Rectal smooth muscle tissue (tissue), 1 donor: ENCODE measurements around the gene TMEM106A.
A peak's percentile ranks its signal among the peaks of the same experiment; 100 is the strongest.
"Not testable (repeated sequence)": the region's sequence is repeated elsewhere in the genome, so short reads cannot be mapped to it uniquely, and the experiment has no call there.

Experiments
- H3K27ac ChIP-seq: one replicate; pipeline ENCODE4 v1.7.0; 2013; ENCODE audit warnings: low read depth, low read length, inconsistent platforms
- H3K27me3 ChIP-seq: one replicate; pipeline ENCODE4 v1.7.0; 2013; ENCODE audit warnings: low read length; ENCODE audit not compliant: control insufficient read depth, insufficient read depth
- H3K36me3 ChIP-seq: one replicate; pipeline ENCODE4 v1.7.0; 2013; ENCODE audit warnings: low read length; ENCODE audit not compliant: control insufficient read depth, insufficient read depth
- H3K4me1 ChIP-seq: one replicate; pipeline ENCODE4 v1.7.0; 2013; ENCODE audit warnings: low read length; ENCODE audit not compliant: control insufficient read depth, insufficient read depth
- H3K4me3 ChIP-seq: one replicate; pipeline ENCODE4 v1.7.0; 2013; ENCODE audit warnings: low read length
- H3K9ac ChIP-seq: one replicate; pipeline ENCODE4 v1.7.0; 2013; ENCODE audit warnings: low read length

The TMEM106A gene

GRCh38 chr17:43219001-43219400 is 7.3 kb downstream of the TMEM106A start:
- Histone ChIP-seq H3K27ac (no peak overlapping the region), H3K9ac (no peak overlapping the region), H3K36me3 (peaks cover 6% of the 10 kb centered on the region), H3K27me3 (no peaks in the 10 kb centered on the region), H3K4me3 (no peak overlapping the region), H3K4me1 (no peaks in the 10 kb centered on the region)

GRCh38 chr17:43219746-43220380 is 8.2 kb downstream of the TMEM106A start:
- no peaks in the 10 kb centered on the region for H3K4me1 ChIP-seq
- H3K27me3 ChIP-seq, result no peaks in the 10 kb centered on the region
- peaks cover 6% of the 10 kb centered on the region for H3K36me3 ChIP-seq
- H3K27ac ChIP-seq, result no peak overlapping the region
- no peak overlapping the region for H3K9ac ChIP-seq
- H3K4me3 ChIP-seq, result no peak overlapping the region

GRCh38 chr17:43220511-43221125 is 8.9 kb downstream of the TMEM106A start:
- Histone ChIP-seq H3K36me3 (peaks cover 4% of the 10 kb centered on the region), H3K27me3 (no peaks in the 10 kb centered on the region), H3K4me3 (no peak overlapping the region), H3K4me1 (no peaks in the 10 kb centered on the region), H3K27ac (no peak overlapping the region), H3K9ac (no peak overlapping the region)

GRCh38 chr17:43224146-43224705 is 12.6 kb downstream of the TMEM106A start:
- no peaks in the 10 kb centered on the region for H3K36me3 ChIP-seq
- H3K4me1 ChIP-seq, result no peaks in the 10 kb centered on the region
- no peaks in the 10 kb centered on the region for H3K27me3 ChIP-seq
- H3K27ac ChIP-seq, result no peak overlapping the region
- H3K9ac ChIP-seq, result no peak overlapping the region
- H3K4me3 ChIP-seq, result no peak overlapping the region

- H3K4me1 ChIP-seq, result no peaks in the 10 kb centered on the region
- H3K27me3 ChIP-seq, result no peaks in the 10 kb centered on the region
- no peaks in the 10 kb centered on the region for H3K36me3 ChIP-seq
- H3K4me3 ChIP-seq, result no peak overlapping the region
- H3K9ac ChIP-seq, result no peak overlapping the region
- no peak overlapping the region for H3K27ac ChIP-seq
These were observed 14.7 kb downstream of the TMEM106A start for GRCh38 chr17:43226393-43226792.

GRCh38 chr17:43228020-43228782 is 16.5 kb downstream of the TMEM106A start, which contains the start of gene CCDC200:
CCDC200 (minus strand) TSS chr17:43228623; CDS start chr17:43228554, 69 bp downstream.
- not testable (repeated sequence) for H3K4me1 ChIP-seq, H3K9ac ChIP-seq, H3K36me3 ChIP-seq, H3K4me3 ChIP-seq, H3K27ac ChIP-seq, H3K27me3 ChIP-seq

- H3K27me3 ChIP-seq, H3K4me1 ChIP-seq, H3K36me3 ChIP-seq: not testable (repeated sequence)
- peak overlapping the region; percentile 32 for H3K9ac ChIP-seq
- H3K27ac ChIP-seq, result peak overlapping the region; percentile 85
- H3K4me3 ChIP-seq, result peak overlapping the region; percentile 5
These were observed 19.7 kb downstream of the TMEM106A start for GRCh38 chr17:43231205-43232020.

- Histone ChIP-seq H3K4me3 (peak overlapping the region; percentile 5), H3K27ac (peak overlapping the region; percentile 85), H3K9ac (peak overlapping the region; percentile 32)
- not testable (repeated sequence) for H3K36me3 ChIP-seq, H3K4me1 ChIP-seq, H3K27me3 ChIP-seq
These were observed 20.5 kb downstream of the TMEM106A start for GRCh38 chr17:43232021-43232699.

- H3K4me3 ChIP-seq, result not testable (repeated sequence)
These were observed 21.6 kb downstream of the TMEM106A start for GRCh38 chr17:43233263-43233662.

GRCh38 chr17:43233877-43234276 is 22.2 kb downstream of the TMEM106A start, which contains the start of gene RNU2-1:
RNU2-1 (minus strand) TSS chr17:43233977.
- H3K9ac ChIP-seq, H3K27me3 ChIP-seq, H3K4me3 ChIP-seq, H3K27ac ChIP-seq, H3K4me1 ChIP-seq, H3K36me3 ChIP-seq: not testable (repeated sequence)

More at GRCh38 chr17:43233263-43233662, 21.6 kb downstream of the TMEM106A start:
- not testable (repeated sequence) for H3K4me1 ChIP-seq, H3K9ac ChIP-seq, H3K27me3 ChIP-seq, H3K27ac ChIP-seq, H3K36me3 ChIP-seq

- not testable (repeated sequence) for H3K27me3 ChIP-seq, H3K36me3 ChIP-seq, H3K9ac ChIP-seq, H3K4me1 ChIP-seq, H3K27ac ChIP-seq, H3K4me3 ChIP-seq
These were observed 27.9 kb downstream of the TMEM106A start for GRCh38 chr17:43239597-43239996.
